Mucosa of gallbladder (tissue), 1 donor: ENCODE measurements around the gene GLDC. TPM values are rescaled to one million over a fixed set of nuclear protein-coding genes. Genes with fewer than 3 reads are reported as not detected.
"Not testable (repeated sequence)": the region's sequence is repeated elsewhere in the genome, so short reads cannot be mapped to it uniquely, and the experiment has no call there.

Source experiments
- DNase-seq: peaks from one replicate; pipeline ENCODE4 v3.0.0-alpha.2; 2020; ENCODE audit warnings: low spot score
- total RNA-seq: library from RNA; stranded (reverse); gene quantifications from one replicate; pipeline ENCODE4 v1.2.1, GENCODE V29; 2021
- donor health status: DM: no; HTN: no; CAD: no.

GLDC gene
- total RNA-seq, 1 donor from 2014 or later, result 6.4 TPM

DNA sequence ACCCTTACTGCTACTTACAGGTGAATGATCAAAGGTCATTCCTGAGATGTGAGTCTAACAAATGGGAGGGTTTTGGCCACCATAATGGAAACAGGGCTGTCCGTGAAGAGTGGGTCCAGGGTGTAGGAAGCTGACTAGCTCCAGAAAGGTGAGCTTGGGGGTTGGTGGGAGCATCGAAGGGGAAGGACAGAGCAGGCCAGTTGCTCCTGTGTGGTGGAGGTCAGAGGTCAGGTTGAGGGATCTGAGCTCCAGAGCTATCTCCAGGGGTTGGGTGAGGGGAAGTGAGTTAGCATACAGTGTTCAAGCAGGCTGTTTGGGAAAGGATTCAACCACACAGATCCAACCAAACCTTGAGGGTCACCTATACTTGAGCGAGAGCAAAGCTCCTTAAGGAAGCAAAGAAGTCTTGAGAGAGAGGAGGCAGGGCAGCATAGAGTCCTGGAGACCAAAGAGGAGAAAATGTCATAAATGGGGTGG lies 18.7 kb upstream of the GLDC start:
- DNase-seq, result no peak

DNA sequence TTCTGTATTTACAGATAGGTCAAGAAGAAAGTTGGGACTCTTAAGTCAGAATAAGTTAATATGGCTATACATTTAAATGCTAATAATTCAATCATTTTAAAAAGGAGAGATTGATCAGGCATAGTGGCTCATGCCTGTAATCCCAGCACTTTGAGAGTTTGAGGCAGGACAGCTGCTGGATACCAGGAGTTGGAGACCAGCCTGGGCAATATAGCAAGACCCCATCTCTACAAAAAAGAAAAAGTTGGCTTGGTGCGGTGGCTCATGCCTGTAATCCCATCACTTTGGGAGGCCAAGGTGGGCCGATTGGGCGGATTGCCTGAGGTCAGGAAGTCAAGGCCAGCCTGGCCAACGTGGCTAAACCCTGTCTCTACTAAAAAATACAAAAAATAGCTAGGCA lies 15.0 kb upstream of the GLDC start:
- DNase-seq, result no peak

DNA sequence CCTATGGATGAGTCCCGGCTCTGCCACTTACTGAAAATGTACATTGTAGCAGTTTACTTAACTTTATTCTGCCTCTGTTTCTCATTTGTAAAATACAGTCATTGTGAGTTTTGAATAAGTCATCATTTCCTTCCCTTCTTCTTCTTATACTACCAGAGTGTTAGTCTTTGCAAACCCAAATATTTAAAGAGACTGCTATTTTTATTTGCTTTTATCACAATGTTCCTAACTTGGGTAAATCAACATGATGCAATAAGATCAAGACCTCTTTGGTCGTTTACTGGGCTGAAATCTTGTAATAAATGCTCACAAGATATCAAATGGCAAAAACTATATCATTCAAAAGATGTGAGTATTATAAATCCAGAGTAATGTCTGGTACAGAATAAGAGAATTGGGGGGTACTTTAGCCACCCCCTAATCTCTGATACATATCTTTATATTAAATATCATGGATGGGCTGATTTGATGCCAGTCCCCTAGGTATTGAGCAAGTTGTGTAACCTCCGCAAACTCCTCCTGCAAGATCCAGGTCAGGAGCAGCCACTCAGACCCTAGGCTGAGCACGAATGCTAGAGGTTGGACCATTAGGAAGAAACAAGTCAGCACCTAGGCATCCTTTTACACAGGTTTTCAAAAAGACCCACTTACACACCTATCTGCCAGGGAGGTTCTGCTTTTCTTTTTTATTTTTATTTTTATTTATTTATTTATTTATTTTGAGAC lies 13.3 kb upstream of the GLDC start:
- no peak for DNase-seq

DNA sequence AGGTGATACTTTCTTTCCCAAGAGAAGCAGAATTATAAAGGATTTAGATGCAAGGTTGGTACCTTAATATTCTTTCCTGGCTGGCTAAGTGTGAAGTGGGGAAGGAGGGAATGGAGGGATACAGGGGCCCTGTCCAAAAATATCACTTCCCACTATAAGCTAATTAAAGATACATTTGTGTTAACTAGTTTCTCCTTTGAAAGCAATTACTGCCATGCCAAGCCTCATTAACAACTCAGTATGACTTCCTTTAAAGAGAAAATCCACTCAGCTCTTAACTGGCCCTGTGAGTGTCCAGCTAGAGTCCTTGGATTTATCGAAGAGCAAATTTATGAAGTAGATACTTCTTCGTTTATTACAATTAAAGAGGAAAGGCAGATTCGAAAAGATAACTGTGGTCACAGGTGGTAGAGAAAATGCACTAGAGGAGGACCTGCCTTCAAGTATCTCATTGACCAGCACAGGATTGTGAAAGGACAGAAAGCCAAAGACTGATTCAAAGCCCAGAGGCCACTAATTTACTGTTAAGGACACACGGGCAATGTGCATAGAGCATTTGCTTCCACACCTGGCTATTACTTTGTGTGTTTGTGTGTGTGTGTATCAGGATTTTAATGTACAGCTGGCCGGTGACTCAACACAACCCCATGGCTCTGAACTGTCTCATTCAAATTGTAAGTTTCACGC lies 11.2 kb upstream of the GLDC start:
- DNase-seq, result no peak

DNA sequence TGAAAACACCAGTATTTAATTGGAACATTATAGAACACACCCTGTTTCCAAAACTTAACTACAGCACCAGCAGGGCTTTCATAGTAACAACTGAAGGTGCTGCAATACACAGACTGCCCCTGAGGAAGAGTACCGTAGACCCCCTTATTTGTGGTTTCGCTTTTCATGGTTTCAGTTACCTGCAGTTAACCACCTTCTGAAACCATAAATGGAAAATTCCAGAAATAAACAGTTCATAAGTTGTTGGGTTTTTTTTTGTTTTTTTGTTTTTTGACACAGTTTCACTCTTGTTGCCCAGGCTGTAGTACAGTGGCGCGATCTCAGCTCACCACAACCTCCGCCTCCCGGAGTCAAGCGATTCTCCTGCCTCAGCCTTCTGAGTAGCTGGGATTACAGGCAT lies 9.5 kb upstream of the GLDC start:
- no peak for DNase-seq

DNA sequence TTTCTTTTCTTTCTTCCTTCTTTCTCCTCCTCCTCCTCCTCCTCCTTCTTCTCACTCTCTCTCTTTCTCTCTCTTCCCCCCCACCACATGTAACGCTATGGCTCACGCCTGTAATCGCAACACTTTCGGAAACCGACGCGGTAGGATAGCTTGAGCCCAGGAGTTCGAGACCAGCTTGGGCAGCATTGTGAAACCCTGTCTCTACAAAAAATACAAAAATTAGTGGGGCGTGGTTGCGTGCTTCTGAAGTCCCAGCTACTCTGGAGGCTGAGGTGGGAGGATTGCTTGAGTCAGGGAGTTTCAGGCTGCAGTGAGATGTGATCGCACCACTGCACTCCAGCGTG lies 736 bp upstream of the GLDC start:
- DNase-seq, result no peak

DNA sequence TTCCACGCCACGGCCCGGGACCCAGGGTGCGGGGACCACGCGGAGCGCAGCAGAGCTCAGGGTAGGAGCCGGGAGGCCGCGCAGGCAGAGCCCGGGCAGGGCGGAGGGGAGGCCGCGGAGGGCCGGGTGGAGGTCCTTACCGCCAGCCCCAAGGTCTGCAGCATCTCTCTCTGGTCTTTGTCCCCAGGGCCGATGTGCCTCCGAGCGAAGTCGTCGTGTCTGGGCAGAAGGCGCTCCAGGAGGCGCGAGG lies 499 bp downstream of the GLDC start:
- DNase-seq, result not testable (repeated sequence)

DNA sequence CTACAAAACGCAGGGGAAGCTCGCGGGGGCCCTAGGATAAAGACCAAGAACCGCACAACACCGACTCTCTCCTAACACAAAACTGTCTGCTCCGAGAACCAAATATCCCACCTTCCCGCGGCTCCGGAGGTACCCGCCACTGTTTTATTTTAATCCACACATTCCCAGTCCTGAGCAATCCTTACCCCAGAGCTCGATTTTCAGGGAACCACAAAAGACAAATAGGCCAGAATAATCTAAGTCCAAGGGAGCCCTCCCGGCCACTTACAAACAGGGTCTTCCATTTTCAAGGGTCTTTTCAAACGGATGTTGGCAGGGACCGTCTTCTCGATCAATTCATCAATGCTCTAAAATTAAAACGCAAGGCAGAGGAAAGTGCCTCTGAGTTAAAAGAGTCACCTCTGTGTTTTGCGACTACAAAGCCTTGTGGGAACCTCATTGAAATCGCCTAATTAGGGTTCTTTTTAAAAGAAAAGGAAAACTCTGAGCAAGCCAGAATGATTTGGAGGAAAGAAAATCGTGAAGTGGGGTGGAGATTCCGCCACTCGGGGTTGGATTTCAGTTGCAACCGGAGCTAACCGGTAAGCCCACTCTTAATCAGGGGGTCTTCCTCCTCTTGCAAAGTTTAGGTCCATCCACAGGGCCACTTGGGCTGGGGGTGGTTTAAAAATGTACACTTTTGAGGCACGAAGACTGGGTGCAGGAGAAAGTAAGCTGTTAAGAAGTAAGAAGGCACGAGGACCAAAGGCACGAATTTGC lies 1.0 kb downstream of the GLDC start:
- no peak for DNase-seq

DNA sequence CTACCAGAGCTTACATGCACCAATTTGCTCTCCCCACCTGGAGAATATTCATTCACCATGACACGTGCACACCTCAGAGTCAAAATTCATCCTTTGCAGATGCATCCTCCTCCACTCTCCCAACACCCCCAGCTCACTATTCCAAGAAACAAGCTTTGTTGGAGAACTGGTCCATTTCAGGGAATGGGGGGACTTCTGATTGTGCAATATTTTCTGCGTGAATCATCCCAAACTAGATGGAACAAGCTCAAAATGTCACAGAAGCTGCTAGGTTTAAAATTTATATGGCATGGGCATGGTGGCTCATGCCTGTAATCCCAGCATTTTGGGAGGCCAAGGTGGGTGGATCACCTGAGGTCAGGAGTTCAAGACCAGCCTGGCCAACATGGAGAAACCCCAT lies 3.6 kb downstream of the GLDC start:
- DNase-seq, result no peak

DNA sequence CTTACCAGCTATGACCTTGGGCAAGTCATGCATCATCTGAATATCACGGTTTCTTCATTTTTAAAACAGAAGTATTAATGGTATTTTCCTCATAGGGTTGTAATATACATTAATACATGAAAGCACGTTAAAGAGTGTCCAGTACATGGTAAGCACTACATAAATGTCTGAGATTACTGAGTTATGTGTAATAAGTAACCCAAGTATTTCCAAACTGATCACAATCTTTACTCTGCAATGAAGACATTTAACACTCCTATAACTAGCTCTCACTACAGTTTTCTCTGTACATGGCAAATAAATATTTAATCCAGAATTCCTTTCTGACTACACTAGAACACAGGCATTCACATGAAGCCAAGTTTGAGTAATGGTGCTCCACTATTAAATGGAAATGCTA lies 4.0 kb downstream of the GLDC start:
- no peak for DNase-seq

DNA sequence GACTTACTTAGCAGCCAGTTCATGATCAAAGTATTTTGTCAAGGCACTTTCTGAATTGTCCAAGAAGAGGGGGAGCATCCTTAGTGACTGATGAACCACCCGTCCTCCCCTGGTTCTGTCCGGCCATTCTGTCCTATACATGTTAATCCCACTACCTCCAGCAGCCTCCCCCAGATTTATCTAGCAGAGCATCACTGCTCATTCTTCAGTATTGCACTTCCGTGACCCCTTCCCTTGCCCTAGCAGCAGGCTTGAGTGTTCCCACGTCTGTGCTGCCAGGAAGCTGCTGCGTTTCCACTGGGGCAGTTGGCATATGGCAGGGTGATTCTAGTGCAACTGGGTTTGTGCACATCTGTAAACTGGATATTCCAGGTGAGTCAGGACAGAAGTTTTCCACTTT lies 4.5 kb downstream of the GLDC start:
- DNase-seq, result no peak

DNA sequence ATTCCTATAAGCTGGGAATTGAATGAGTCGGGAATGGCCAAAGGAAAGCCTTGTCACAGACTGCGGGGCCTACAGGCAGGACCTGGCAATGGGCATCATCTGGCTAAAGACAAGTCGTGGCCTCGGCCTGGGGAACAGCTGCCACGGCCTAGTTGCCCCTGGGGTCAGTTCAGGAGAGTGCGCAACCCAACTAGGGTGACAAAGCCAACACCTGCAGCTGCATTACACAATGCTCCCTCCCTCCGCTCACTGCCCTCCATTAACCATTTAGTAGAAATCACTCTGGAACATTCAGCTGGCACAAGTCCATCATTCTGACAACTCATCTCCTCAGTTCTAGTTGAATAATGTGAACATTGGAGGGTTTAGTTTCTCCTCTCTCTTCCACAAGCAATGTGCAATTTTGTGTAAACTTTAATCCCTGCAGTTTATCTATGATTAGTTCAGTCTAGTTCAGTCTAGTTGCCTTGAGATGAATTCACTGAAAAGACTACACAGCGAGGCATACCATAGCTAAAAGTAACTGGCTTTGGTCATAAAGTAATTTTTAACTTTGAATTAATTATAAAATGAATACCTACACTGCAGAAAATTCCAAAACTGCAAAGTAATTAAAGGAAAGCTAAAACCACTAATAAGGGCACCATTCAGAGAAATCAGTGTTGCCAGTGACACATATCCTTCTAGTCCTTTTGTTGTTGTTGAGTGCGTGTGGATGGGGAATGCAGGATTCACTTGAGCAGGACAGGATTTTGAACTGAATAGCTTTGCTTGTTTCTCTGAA lies 5.1 kb downstream of the GLDC start:
- DNase-seq, result no peak

DNA sequence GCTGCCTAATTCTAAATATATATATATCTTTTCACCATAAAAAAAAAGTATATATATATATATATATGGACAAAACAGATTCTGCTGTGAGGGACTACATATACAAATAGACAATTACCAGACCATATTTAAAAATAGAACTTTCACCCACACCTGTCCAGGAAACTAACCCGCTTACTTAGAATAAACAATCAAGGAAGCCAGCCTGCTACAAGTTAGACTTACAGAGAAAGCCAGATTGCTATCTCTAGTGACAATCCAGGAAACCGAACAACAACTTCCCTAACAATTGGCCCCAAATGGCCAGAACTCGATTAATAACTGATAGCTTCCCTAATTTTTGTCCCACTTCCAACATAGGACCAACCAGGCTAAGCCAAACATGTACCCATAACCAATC lies 5.9 kb downstream of the GLDC start:
- DNase-seq, result no peak

DNA sequence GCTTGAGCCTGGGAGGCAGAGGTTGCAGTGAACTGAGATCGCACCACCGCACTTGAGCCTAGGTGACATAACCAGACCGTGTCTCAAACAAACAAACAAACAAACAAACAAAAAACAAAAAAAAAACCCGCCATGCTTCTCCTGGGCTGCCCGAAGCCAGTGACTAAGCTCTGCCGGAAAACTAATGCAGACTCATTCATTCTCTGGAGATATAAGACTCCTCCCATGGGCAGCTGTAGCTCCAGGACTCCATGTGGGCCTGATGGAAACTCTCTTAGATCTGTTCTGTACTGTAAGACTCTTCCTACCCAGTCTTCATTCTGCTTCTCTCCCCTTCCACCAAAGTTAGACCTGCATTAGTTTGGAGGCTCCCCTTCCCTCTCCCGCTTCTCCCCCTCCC lies 11.1 kb downstream of the GLDC start:
- DNase-seq, result no peak

DNA sequence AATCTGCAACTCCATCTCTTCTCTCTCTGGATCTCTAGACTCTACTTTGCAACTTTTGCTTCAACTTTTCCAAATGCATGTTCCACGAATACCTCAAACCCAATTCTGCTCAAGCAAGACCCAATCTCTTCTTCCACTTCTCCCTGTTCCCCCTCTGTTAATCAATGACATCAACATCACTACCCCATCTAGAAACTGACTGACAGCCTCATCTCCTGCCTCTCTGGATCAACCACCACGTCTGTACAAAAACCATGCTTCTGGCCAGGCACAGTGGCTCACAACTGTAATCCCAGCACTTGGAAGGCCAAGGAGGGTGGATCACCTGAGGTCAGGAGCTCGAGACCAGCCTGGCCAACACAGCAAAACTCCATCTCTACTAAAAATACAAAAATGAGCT lies 12.2 kb downstream of the GLDC start:
- no peak for DNase-seq

DNA sequence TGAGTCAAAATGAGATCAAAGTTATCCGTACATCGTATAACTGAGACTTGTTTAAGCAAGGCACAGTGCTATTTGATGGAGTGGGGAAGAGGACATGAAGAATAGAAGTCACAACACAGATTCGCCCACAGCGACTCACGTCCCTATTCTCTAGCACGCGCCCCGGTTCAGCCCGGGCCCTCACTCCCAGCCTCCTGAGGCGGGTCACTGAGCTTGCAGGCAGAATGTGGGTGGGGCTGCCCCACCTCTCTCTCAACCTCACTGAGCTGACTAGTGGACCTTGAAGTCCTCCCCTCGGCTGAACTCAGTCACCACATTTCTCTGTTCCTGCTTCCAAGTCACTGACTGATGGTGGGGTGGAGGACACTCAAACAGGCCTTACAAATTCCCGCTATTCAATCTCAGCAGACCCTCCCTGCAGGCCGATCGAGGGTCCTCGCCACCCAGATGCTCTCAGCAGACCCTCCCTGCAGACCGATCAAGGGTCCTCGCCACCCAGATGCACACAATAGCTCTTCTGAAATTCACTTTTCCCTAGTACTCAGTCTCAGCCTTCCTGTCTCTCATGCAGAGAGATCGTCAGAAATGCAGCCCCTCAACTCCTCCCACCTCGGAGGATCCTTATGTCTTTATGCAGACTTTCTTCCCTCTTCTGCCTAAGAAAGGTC lies 12.9 kb downstream of the GLDC start:
- DNase-seq, result no peak

DNA sequence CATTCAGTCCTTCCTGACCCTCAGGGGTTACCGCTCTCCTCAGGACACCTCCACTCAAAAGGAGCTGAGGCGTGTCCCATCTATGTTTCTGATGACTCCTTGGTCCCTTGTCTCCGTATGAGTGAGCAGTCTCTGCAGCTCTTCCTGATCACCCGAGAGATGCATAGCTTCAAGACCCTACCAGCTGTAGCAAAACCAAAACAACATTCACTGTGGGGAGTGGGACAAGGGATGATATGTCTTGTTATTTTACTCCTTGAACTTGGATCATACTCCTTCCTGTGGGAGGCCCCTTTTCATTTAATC lies 14.4 kb downstream of the GLDC start:
- DNase-seq, result no peak

DNA sequence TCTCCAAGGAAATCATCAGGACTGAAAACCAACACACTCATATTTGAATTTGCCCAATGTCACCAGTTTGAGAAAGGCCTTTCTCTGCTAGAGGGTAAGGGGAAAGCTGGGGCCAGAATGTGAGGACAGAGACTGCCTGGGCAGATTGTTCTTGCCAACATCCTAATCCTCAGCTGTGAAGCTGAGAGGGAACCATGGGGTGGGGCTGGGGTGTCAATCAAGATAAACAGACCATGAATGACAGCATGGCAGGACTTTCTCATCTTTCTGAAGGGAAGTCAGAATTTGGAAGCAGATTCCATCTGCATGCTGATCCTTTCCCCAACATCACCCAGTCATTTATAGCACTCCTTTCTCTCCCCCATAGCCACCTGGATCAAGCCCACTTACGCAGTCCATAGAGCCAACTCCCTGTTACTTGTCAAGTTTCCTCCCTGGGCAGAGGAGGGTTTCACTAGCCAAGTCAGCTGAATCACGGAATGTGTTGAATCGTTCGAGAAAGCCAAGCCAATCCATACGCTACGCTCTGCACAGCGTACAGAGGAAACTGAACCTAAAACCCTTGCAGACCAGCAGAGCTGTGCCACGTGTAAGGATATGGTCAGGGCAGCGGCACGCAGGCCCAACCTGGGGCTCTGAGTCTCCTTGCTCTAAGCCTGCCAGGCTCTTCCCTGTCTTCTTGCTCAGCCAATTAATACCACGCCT lies 14.9 kb downstream of the GLDC start:
- no peak for DNase-seq

DNA sequence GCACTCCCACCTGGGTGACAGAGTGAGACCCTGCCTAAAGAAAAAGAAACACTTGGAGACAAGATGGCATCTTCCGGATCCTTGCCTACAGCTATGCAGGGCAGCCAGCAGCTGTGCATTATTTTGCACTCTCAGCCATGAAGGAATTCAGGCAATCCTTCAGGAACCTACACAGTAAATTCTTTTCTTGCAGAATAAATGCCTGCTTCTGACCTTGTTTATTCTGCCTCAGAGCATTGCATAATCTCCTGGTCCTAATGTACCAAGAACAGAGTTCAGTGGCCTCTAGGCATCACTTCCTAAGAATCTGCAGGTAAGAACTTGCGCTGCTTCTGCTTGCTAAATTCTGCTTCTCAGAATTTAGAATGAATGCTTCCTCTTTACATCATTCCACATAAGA lies 16.8 kb downstream of the GLDC start:
- no peak for DNase-seq

DNA sequence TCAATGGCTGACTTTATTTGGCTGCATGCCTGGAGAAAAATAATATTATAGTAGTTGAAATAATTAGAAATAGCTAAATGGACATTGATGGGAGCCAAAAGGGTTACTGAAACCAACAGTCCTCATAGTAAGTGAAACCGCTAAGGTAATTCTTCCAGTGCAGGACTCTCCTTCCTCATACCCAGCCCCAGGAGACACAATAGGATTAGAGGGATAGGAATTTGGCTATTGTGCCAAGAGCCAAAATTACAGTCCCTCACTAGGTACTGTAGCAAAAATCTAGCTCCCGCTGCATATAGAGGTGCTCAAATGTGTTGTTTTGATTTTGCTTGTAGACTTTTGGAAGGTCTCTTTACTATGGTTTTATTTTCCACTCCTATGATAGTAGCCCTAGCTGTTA lies 20.2 kb downstream of the GLDC start:
- no peak for DNase-seq

DNA sequence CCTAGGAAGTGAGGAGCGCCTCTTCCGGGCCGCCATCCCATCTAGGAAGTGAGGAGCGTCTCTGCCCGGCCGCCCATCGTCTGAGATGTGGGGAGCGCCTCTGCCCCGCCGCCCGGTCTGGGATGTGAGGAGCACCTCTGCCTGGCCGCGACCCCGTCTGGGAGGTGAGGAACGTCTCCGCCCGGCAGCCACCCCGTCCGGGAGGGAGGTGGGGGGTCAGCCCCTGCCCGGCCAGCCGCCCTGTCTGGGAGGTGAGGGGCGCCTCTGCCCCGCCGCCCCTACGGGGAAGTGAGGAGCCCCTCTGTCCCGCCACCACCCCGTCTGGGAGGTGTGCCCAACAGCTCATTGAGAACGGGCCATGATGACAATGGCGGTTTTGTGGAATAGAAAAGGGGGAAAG lies 22.7 kb downstream of the GLDC start:
- DNase-seq, result not testable (repeated sequence)

DNA sequence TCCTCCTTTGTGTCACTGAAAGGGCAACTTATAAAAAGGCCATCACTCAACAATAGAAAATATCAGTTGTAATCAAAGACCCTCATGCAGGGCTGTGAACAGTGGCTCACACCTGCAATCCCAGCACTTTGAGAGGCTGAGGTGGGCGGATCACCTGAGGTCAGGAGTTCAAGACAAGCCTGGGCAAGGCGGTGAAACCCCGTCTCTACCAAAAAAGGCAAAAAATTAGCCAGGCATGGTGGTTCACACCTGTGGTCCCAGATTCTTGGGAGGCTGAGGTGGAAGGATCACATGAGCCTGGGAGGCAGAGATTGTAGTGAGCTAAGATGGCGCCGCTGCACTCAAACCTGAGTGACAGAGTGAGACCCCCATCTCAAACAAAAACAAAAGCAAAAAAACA lies 24.7 kb downstream of the GLDC start:
- DNase-seq, result no peak
